ENCODE results near the gene BLID. TPM values are rescaled to one million over a fixed set of nuclear protein-coding genes. Genes with fewer than 3 reads are reported as not detected.

BLID gene
- total and polyA plus RNA-seq, 10 of the 15 experiments (the other 5 are each of a cell fraction or from before 2014, with no cell fraction given) = not detected

DNA sequence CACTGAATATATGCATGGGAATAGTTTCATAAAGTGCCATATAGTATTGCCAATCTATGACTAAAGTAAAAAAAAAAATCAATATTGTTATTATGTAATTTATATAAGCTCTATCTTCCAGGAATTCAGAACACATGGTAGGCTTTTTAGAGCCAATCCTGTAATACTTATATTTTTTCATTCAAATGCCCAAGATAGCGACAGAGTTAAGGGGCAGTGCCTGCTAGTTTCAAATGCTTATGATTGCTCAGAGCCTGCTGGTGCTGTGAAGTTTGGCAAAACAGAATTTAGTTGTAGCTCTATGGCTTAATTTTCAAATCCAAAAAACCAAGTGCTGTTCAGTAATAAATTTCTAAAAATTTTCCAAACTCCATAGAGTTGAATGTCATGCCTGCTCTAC is 39.0 kb upstream of the BLID start (continued):
- TF ChIP-seq, protein P1, sequence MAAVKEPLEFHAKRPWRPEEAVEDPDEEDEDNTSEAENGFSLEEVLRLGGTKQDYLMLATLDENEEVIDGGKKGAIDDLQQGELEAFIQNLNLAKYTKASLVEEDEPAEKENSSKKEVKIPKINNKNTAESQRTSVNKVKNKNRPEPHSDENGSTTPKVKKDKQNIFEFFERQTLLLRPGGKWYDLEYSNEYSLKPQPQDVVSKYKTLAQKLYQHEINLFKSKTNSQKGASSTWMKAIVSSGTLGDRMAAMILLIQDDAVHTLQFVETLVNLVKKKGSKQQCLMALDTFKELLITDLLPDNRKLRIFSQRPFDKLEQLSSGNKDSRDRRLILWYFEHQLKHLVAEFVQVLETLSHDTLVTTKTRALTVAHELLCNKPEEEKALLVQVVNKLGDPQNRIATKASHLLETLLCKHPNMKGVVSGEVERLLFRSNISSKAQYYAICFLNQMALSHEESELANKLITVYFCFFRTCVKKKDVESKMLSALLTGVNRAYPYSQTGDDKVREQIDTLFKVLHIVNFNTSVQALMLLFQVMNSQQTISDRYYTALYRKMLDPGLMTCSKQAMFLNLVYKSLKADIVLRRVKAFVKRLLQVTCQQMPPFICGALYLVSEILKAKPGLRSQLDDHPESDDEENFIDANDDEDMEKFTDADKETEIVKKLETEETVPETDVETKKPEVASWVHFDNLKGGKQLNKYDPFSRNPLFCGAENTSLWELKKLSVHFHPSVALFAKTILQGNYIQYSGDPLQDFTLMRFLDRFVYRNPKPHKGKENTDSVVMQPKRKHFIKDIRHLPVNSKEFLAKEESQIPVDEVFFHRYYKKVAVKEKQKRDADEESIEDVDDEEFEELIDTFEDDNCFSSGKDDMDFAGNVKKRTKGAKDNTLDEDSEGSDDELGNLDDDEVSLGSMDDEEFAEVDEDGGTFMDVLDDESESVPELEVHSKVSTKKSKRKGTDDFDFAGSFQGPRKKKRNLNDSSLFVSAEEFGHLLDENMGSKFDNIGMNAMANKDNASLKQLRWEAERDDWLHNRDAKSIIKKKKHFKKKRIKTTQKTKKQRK (IDR thresholded peaks at IDR 0.05; ENCODE audit: low read depth, low read length) = no peak
- TF ChIP-seq USF1 (IDR thresholded peaks at IDR 0.05; ENCODE audit: borderline replicate concordance, extremely low read length, insufficient read depth, low read depth, low read length) = no peak
- no peak for TF ChIP-seq ZNF384 (IDR thresholded peaks at IDR 0.05; ENCODE audit: borderline replicate concordance, low read depth, low read length)
- TF ChIP-seq HDAC6 (IDR thresholded peaks at IDR 0.05; ENCODE audit: unreplicated experiment) = no peak
- no peak for TF ChIP-seq SMAD5 (IDR thresholded peaks at IDR 0.05; ENCODE audit: low read depth)
- TF ChIP-seq SIN3A (IDR thresholded peaks at IDR 0.05; ENCODE audit: low read depth, low read length) = no peak

DNA sequence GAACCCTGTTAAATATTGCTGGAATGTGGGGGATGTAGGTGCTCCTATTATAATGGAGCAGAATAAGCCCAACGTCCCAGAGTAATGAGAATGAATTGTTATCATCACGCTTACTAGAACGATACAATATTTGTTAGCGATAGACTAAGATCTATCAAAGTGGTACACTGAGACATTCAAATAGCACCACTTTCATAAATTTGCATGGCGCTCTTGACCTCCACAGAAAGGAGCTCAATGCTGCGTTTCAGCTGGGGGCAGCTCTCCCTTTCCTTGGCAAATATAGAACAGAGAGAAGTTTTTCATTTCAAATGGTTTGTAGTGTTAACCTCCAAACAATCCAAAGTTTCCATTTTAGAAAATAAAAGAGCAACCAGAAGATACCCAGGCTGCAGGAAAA is 38.2 kb upstream of the BLID start:
- ChIA-PET POLR2A (interaction anchor here (0.7 kb wide), 1 partner anchor 64 kb away, joined by 6 read pairs; no protein-coding TSS in a partner anchor), RAD21 (ENCODE audit: unreplicated experiment) (no interaction called here), CTCF (no interaction called here), SMC1A (ENCODE audit: uncharacterized antibody, unreplicated experiment) (no interaction called here)
- Histone ChIP-seq H3K27me3 (replicated peaks in 1 of 2; ENCODE audit: control insufficient read depth in 2 of 2, insufficient read depth in 2 of 2, low read length in 1 of 2) (no peaks in the 10 kb centered on the region), H3K36me3 (ENCODE audit: control insufficient read depth in 2 of 2, insufficient read depth in 2 of 2, low read length in 1 of 2) (no peaks in the 10 kb centered on the region), H3K9ac (ENCODE audit: control insufficient read depth, insufficient read depth, low read length) (no peak overlapping the region), H3K4me3 (no peak overlapping the region), H3K9me3 (replicated peaks; ENCODE audit: control insufficient read depth, insufficient read depth, low read length) (no peaks in the 10 kb centered on the region), H3K79me2 (ENCODE audit: control insufficient read depth, insufficient read depth, low read length) (no peaks in the 10 kb centered on the region), H3K27ac (ENCODE audit: control insufficient read depth, insufficient read depth) (no peak overlapping the region), H3K4me1 (ENCODE audit: control insufficient read depth, insufficient read depth, low read length) (no peaks in the 10 kb centered on the region), H4K20me1 (ENCODE audit: control insufficient read depth, insufficient read depth) (no peaks in the 10 kb centered on the region), H2AFZ (ENCODE audit: control insufficient read depth, low read depth, low read length) (no peak overlapping the region), H3K4me2 (ENCODE audit: control insufficient read depth, insufficient read depth) (no peak overlapping the region)
- in situ Hi-C loops (cut with MboI) (no loop called here), intact Hi-C loops (cut with micrococcal nuclease; ENCODE audit: unreplicated experiment) (no loop called here)
- no peak for TF ChIP-seq ATF3 (IDR thresholded peaks at IDR 0.05; ENCODE audit: borderline replicate concordance, extremely low read depth, low read depth, low read length)
- TF ChIP-seq SMAD1 (IDR thresholded peaks at IDR 0.05; ENCODE audit: low read depth, partially characterized antibody) = no peak
- TF ChIP-seq BCL3 (IDR thresholded peaks at IDR 0.05; ENCODE audit: borderline replicate concordance, insufficient read depth, low read depth, low read length, poor library complexity, severe bottlenecking) = no peak
- no peak for ATAC-seq
- FAIRE-seq = no peak
- no peak for DNase-seq (ENCODE audit: low read depth, low spot score)
- no TSS peak for BruUV-seq (replicated peaks)
- WGBS (ENCODE audit: insufficient coverage, insufficient replicate concordance, low lambda C conversion rate, missing lambda C conversion rate) = 74% methylated on average over 6 of the region's 6 CpGs
